ENCODE data around the gene SIGLEC7. TPM values are rescaled to one million over a fixed set of nuclear protein-coding genes. Genes with fewer than 3 reads are reported as not detected.

SIGLEC7 gene
- total and polyA plus RNA-seq, 10 of the 15 experiments (the other 5 are each of a cell fraction or from before 2014, with no cell fraction given), result 0.15 TPM; not detected in 9

GRCh38 chr19:51200071-51200666 lies 58.1 kb downstream of the SIGLEC7 start:
- RAD21 ChIA-PET (ENCODE audit: unreplicated experiment), result no interaction called here
- H3K4me1 ChIP-seq (ENCODE audit: control insufficient read depth, insufficient read depth, low read length), result no peaks in the 10 kb centered on the region
- no peaks in the 10 kb centered on the region; a peak in 2 of 4 replicates for H3K27me3 ChIP-seq (replicated peaks in 1 of 2; ENCODE audit: control insufficient read depth in 2 of 2, insufficient read depth in 2 of 2, low read length in 1 of 2)
- H3K9me3 ChIP-seq (replicated peaks; ENCODE audit: control insufficient read depth, insufficient read depth, low read length), result no peaks in the 10 kb centered on the region; the same call in 2 of the 3 replicates
- CTCF ChIA-PET, result no interaction called here
- H4K20me1 ChIP-seq (ENCODE audit: control insufficient read depth, insufficient read depth), result no peaks in the 10 kb centered on the region
- intact Hi-C loops (cut with micrococcal nuclease; ENCODE audit: unreplicated experiment) (no loop called here), in situ Hi-C loops (cut with MboI) (no loop called here)
- no peaks in the 10 kb centered on the region for H3K79me2 ChIP-seq (ENCODE audit: control insufficient read depth, insufficient read depth, low read length)
- H3K4me2 ChIP-seq (ENCODE audit: control insufficient read depth, insufficient read depth), result no peak overlapping the region
- H3K27ac ChIP-seq (ENCODE audit: control insufficient read depth, insufficient read depth), result no peak overlapping the region
- no TSS peak for BruUV-seq (replicated peaks)
- FAIRE-seq (no peak), ATAC-seq (no peak), DNase-seq (ENCODE audit: low read depth, low spot score) (no peak)
- no peak overlapping the region for H2AFZ ChIP-seq (ENCODE audit: control insufficient read depth, low read depth, low read length)
- POLR2A ChIA-PET, result no interaction called here
- no peak for TF ChIP-seq YY1 (IDR thresholded peaks at IDR 0.05; ENCODE audit: low read depth, low read length)
- no peak for TF ChIP-seq NFXL1 (IDR thresholded peaks at IDR 0.05; ENCODE audit: borderline replicate concordance)
- no peak for TF ChIP-seq POLR2A (IDR thresholded peaks at IDR 0.05; ENCODE audit: low read depth, low read length)
- no peak for TF ChIP-seq CHD2 (IDR thresholded peaks at IDR 0.05; ENCODE audit: borderline replicate concordance, low read depth, low read length)
- no peak for TF ChIP-seq EP300 (IDR thresholded peaks at IDR 0.05; ENCODE audit: borderline replicate concordance in 1 of 2, control insufficient read depth in 1 of 2, low read depth in 2 of 2, low read length in 2 of 2)
- WGBS (ENCODE audit: insufficient coverage, insufficient replicate concordance, low lambda C conversion rate, missing lambda C conversion rate), result 14% methylated on average over 10 of the region's 10 CpGs
- SMC1A ChIA-PET (ENCODE audit: uncharacterized antibody, unreplicated experiment), result no interaction called here
- no peak overlapping the region for H3K9ac ChIP-seq (ENCODE audit: control insufficient read depth, insufficient read depth, low read length)
- no peak overlapping the region for H3K4me3 ChIP-seq
- H3K36me3 ChIP-seq (ENCODE audit: control insufficient read depth in 2 of 2, insufficient read depth in 2 of 2, low read length in 1 of 2), result no peaks in the 10 kb centered on the region

GRCh38 chr19:51201712-51202111 lies 59.6 kb downstream of the SIGLEC7 start:
- ATAC-seq, result no peak
- RAD21 ChIA-PET (ENCODE audit: unreplicated experiment), result no interaction called here
- Histone ChIP-seq H2AFZ (ENCODE audit: control insufficient read depth, low read depth, low read length) (no peak overlapping the region), H3K27me3 (replicated peaks in 1 of 2; ENCODE audit: control insufficient read depth in 2 of 2, insufficient read depth in 2 of 2, low read length in 1 of 2) (no peaks in the 10 kb centered on the region; a peak in 2 of 4 replicates), H3K9me3 (replicated peaks; ENCODE audit: control insufficient read depth, insufficient read depth, low read length) (no peaks in the 10 kb centered on the region), H4K20me1 (ENCODE audit: control insufficient read depth, insufficient read depth) (no peaks in the 10 kb centered on the region), H3K36me3 (ENCODE audit: control insufficient read depth in 2 of 2, insufficient read depth in 2 of 2, low read length in 1 of 2) (no peaks in the 10 kb centered on the region), H3K79me2 (ENCODE audit: control insufficient read depth, insufficient read depth, low read length) (no peaks in the 10 kb centered on the region), H3K9ac (ENCODE audit: control insufficient read depth, insufficient read depth, low read length) (no peak overlapping the region), H3K4me2 (ENCODE audit: control insufficient read depth, insufficient read depth) (no peak overlapping the region), H3K4me1 (ENCODE audit: control insufficient read depth, insufficient read depth, low read length) (no peaks in the 10 kb centered on the region), H3K4me3 (no peak overlapping the region), H3K27ac (ENCODE audit: control insufficient read depth, insufficient read depth) (no peak overlapping the region)
- intact Hi-C loops (cut with micrococcal nuclease; ENCODE audit: unreplicated experiment), result no loop called here
- FAIRE-seq, result no peak
- in situ Hi-C loops (cut with MboI), result no loop called here
- DNase-seq (ENCODE audit: low read depth, low spot score), result no peak
- CTCF ChIA-PET, result no interaction called here
- SMC1A ChIA-PET (ENCODE audit: uncharacterized antibody, unreplicated experiment), result no interaction called here
- 5% methylated on average over 5 of the region's 5 CpGs for WGBS (ENCODE audit: insufficient coverage, insufficient replicate concordance, low lambda C conversion rate, missing lambda C conversion rate)
- POLR2A ChIA-PET, result no interaction called here
- BruUV-seq (replicated peaks), result no TSS peak
- no peak for TF ChIP-seq RBBP5 (conservative IDR thresholded peaks at IDR 0.05)
- no peak for TF ChIP-seq E4F1 (IDR thresholded peaks at IDR 0.05; ENCODE audit: borderline replicate concordance, partially characterized antibody)
- TF ChIP-seq MTA2 (IDR thresholded peaks at IDR 0.05; ENCODE audit: low read depth), result no peak
- no peak for TF ChIP-seq KLF5 (IDR thresholded peaks at IDR 0.05; ENCODE audit: partially characterized antibody)
- no peak for TF ChIP-seq ZNF274 (IDR thresholded peaks at IDR 0.05; ENCODE audit: insufficient read depth, insufficient read length)
- TF ChIP-seq, protein P1, sequence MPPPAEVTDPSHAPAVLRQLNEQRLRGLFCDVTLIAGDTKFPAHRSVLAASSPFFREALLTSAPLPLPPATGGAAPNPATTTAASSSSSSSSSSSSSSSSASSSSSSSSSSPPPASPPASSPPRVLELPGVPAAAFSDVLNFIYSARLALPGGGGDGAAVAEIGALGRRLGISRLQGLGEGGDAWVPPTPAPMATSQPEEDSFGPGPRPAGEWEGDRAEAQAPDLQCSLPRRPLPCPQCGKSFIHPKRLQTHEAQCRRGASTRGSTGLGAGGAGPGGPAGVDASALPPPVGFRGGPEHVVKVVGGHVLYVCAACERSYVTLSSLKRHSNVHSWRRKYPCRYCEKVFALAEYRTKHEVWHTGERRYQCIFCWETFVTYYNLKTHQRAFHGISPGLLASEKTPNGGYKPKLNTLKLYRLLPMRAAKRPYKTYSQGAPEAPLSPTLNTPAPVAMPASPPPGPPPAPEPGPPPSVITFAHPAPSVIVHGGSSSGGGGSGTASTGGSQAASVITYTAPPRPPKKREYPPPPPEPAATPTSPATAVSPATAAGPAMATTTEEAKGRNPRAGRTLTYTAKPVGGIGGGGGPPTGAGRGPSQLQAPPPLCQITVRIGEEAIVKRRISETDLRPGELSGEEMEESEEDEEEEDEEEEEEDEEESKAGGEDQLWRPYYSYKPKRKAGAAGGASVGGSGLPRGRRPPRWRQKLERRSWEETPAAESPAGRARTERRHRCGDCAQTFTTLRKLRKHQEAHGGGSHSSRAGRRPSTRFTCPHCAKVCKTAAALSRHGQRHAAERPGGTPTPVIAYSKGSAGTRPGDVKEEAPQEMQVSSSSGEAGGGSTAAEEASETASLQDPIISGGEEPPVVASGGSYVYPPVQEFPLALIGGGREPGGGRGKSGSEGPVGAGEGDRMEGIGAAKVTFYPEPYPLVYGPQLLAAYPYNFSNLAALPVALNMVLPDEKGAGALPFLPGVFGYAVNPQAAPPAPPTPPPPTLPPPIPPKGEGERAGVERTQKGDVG (CRISPR knock-in tag; IDR thresholded peaks at IDR 0.05), result no peak
- TF ChIP-seq BHLHE40 (IDR thresholded peaks at IDR 0.05; ENCODE audit: borderline replicate concordance in 1 of 2, low read depth in 2 of 2, low read length in 1 of 2), result no peak

All from GM12878 (cell line).